HS-27A (cell line): ENCODE data around the gene ATP1A4.
"Not testable (repeated sequence)": the region's sequence is repeated elsewhere in the genome, so short reads cannot be mapped to it uniquely, and the experiment has no call there.

ENCODE experiments used
- DNase-seq: peaks from one replicate; pipeline ENCODE4 v3.0.0-alpha.2; 2012; ENCODE audit warnings: low read depth, missing footprints

Gene ATP1A4

GRCh38 chr1:160124705-160125478 is 26.5 kb upstream of the ATP1A4 start:
- peak; percentile 91 for DNase-seq

GRCh38 chr1:160125746-160126145 is 25.7 kb upstream of the ATP1A4 start:
- DNase-seq, result peak; percentile 69

GRCh38 chr1:160126342-160126741 is 25.1 kb upstream of the ATP1A4 start:
- DNase-seq, result not testable (repeated sequence)

- no peak for DNase-seq
These were observed 24.0 kb upstream of the ATP1A4 start for GRCh38 chr1:160127381-160127780.

- DNase-seq, result no peak
These were observed 23.4 kb upstream of the ATP1A4 start for GRCh38 chr1:160127865-160128523.

GRCh38 chr1:160128636-160129035 is 22.8 kb upstream of the ATP1A4 start:
- no peak for DNase-seq

GRCh38 chr1:160129046-160129445 is 22.4 kb upstream of the ATP1A4 start:
- DNase-seq, result no peak

- DNase-seq, result no peak
These were observed 21.8 kb upstream of the ATP1A4 start for GRCh38 chr1:160129558-160129957.

GRCh38 chr1:160129966-160130365 is 21.4 kb upstream of the ATP1A4 start:
- DNase-seq, result no peak

GRCh38 chr1:160130486-160130885 is 20.9 kb upstream of the ATP1A4 start:
- DNase-seq, result no peak

GRCh38 chr1:160130939-160131338 is 20.5 kb upstream of the ATP1A4 start:
- no peak for DNase-seq

GRCh38 chr1:160131803-160132565 is 19.4 kb upstream of the ATP1A4 start:
- no peak for DNase-seq

- DNase-seq, result no peak
These were observed 17.2 kb upstream of the ATP1A4 start for GRCh38 chr1:160133990-160134770.

GRCh38 chr1:160134791-160135572 is 16.4 kb upstream of the ATP1A4 start:
- no peak for DNase-seq

- no peak for DNase-seq
These were observed 15.1 kb upstream of the ATP1A4 start for GRCh38 chr1:160136121-160136925.

GRCh38 chr1:160136926-160137200 is 14.5 kb upstream of the ATP1A4 start:
- no peak for DNase-seq

- no peak for DNase-seq
These were observed 14.1 kb upstream of the ATP1A4 start for GRCh38 chr1:160137216-160137862.

- no peak for DNase-seq
These were observed 11.6 kb upstream of the ATP1A4 start for GRCh38 chr1:160139840-160140239.

GRCh38 chr1:160143695-160144094 is 7.7 kb upstream of the ATP1A4 start:
- no peak for DNase-seq

GRCh38 chr1:160144921-160145320 is 6.5 kb upstream of the ATP1A4 start:
- no peak for DNase-seq
